22Rv1 (cell line): ENCODE measurements around the gene POMGNT2.

Experiments used
- CTCF ChIP-seq: fragments of 450-650 bp; IDR thresholded peaks from 2 replicates; pipeline ENCODE4 v1.5.1; 2017; ENCODE audit warnings: mild to moderate bottlenecking
- ZFX ChIP-seq: fragments of 450-650 bp; IDR thresholded peaks from 2 replicates; pipeline ENCODE4 v1.6.1; 2017; ENCODE audit warnings: antibody characterized with exemption, borderline replicate concordance

GRCh38 chr3:43082457-43082856 is 23.4 kb downstream of the POMGNT2 start:
- no peak for TF ChIP-seq CTCF
- no peak for TF ChIP-seq ZFX
